Activated naive CD4-positive, alpha-beta T cell treated with anti-CD3 and anti-CD28 coated beads, Interleukin-2, amount 10 ng/mL, durations not matched to agents 7 days and 5 days (primary cell): ENCODE results near the gene DOCK11.
"Not testable (repeated sequence)": the region's sequence is repeated elsewhere in the genome, so short reads cannot be mapped to it uniquely, and the experiment has no call there.

Experiments
- CTCF ChIA-PET: fragments of 350-600 bp; sonication (Branson Sonifier 250); formaldehyde crosslinking; loops from one replicate; lab custom pipeline; 2021; ENCODE audit warnings: antibody characterized with exemption; lab: Charles Lee
- DNase-seq: peaks from one replicate; pipeline ENCODE4 v3.0.0-alpha.2; 2020
- H3K27ac Mint-ChIP-seq: one replicate; pipeline ENCODE4 v1.8.0; 2021; ENCODE audit warnings: mild to moderate bottlenecking, moderate library complexity, mixed read lengths
- H3K27me3 Mint-ChIP-seq: one replicate; pipeline ENCODE4 v1.8.0; 2021; ENCODE audit warnings: mild to moderate bottlenecking, mixed read lengths
- H3K36me3 Mint-ChIP-seq: one replicate; pipeline ENCODE4 v1.8.0; 2021; ENCODE audit warnings: mixed read lengths
- H3K4me1 Mint-ChIP-seq: one replicate; pipeline ENCODE4 v1.8.0; 2021; ENCODE audit warnings: mixed read lengths
- H3K4me3 Mint-ChIP-seq: one replicate; pipeline ENCODE4 v1.8.0; 2021; ENCODE audit warnings: mild to moderate bottlenecking, moderate library complexity, mixed read lengths
- H3K9me3 Mint-ChIP-seq: one replicate; pipeline ENCODE4 v1.8.0; 2021; ENCODE audit warnings: mixed read lengths

The DOCK11 gene

DNA sequence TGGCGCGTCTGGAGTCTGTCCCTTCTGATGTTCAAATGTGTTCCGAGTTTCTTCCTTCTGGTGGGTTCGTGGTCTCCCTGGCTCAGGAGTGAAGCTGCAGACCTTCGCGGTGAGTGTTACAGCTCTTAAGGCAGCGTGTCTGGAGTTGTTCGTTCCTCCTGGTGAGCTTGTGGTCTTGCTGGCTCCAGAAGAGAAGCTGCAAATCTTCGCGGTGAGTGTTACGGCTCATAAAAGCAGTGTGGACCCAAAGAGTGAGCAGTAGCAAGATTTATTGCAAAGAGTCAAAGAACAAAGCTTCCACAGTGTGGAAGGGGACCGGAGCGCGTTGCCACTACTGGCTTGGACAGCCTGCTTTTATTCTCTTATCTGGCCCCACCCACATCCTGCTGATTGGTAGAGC is 220.3 kb downstream of the DOCK11 start:
- H3K9me3 Mint-ChIP-seq, CTCF ChIA-PET, H3K4me1 Mint-ChIP-seq: not testable (repeated sequence)

DNA sequence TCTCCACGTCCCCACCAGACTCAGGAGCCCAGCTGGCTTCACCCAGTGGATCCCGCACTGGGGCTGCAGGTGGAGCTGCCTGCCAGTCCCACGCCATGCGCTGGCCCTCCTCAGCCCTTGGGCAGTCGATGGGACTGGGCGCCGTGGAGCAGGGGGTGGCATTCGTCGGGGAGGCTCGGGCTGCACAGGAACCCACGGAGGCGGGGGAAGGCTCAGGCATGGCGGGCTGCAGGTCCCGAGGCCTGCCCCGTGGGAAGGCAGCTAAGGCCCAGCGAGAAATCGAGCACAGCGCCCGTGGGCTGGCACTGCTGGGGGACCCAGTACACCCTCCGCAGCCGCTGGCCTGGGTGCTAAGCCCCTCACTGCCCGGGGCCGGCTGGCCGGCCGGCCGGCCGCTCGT is 221.2 kb downstream of the DOCK11 start:
- H3K4me3 Mint-ChIP-seq, CTCF ChIA-PET, H3K27me3 Mint-ChIP-seq, H3K36me3 Mint-ChIP-seq, H3K9me3 Mint-ChIP-seq, DNase-seq, H3K27ac Mint-ChIP-seq, H3K4me1 Mint-ChIP-seq: not testable (repeated sequence)

More for the DNA sequence above, 220.3 kb downstream of the DOCK11 start:
- not testable (repeated sequence) for H3K27me3 Mint-ChIP-seq, DNase-seq, H3K4me3 Mint-ChIP-seq, H3K27ac Mint-ChIP-seq, H3K36me3 Mint-ChIP-seq

DNA sequence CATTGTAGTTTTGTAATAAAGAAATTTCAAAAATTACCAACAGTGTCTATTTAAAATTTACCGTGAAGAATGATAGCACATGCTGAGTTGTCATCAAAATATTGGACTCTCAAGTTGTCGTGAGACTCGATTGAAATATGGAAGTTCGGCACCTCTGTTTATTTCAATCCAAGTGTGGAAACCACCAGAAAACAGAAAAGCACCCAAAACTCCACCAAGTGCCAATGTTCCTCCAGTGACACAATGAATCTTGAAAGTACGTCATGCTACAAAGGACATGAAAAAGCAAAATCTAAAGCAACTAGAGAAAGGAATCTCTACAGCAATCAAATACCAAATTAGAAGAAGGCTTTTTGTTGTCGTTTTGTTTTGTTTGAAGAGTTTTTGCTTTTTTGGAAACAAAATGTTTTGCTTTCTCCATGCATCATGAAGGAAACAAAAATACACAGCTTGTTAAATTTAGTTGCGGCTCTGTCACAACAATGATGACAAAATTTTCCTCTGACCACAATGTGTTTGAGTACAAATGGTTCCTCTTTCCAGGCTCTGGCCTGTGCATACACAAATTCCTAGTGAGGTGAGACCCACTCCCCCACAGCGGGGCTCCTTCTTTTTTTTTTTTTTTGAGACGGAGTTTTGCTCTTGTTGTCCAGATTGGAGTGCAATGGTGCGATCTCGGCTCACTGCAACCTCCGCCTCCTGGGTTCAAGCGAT is 222.2 kb downstream of the DOCK11 start:
- peaks cover 4% of the 10 kb centered on the region for H3K27me3 Mint-ChIP-seq
- DNase-seq = no peak
- no peaks in the 10 kb centered on the region for H3K9me3 Mint-ChIP-seq
- CTCF ChIA-PET = no interaction called here
- no peaks in the 10 kb centered on the region for H3K36me3 Mint-ChIP-seq
- H3K4me1 Mint-ChIP-seq = no peaks in the 10 kb centered on the region
- no peak overlapping the region for H3K27ac Mint-ChIP-seq
- H3K4me3 Mint-ChIP-seq = no peak overlapping the region

DNA sequence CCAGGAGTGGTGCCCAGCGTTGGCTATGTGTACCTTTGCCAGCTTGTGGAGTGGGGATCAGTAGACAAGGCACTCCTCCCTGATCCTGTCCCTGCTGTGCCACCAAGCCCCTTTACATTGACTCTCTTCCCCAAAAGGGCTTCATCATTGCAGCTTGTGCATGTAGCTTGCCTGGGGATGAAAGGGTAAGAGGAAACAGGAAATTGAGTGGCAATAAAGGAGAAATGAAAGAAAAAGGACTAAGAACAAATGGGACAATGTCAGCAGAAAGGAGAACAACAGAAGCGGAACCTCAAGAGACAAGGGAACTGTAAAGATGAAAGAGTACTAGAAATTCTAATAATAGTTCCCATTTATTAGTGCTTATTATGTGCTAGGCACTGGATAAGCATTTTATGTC is 223.1 kb downstream of the DOCK11 start:
- H3K36me3 Mint-ChIP-seq = no peaks in the 10 kb centered on the region
- no peaks in the 10 kb centered on the region for H3K9me3 Mint-ChIP-seq
- H3K4me1 Mint-ChIP-seq = no peaks in the 10 kb centered on the region
- H3K27ac Mint-ChIP-seq = no peak overlapping the region
- CTCF ChIA-PET = no interaction called here
- peaks cover 6% of the 10 kb centered on the region for H3K27me3 Mint-ChIP-seq
- no peak for DNase-seq
- H3K4me3 Mint-ChIP-seq = no peak overlapping the region

DNA sequence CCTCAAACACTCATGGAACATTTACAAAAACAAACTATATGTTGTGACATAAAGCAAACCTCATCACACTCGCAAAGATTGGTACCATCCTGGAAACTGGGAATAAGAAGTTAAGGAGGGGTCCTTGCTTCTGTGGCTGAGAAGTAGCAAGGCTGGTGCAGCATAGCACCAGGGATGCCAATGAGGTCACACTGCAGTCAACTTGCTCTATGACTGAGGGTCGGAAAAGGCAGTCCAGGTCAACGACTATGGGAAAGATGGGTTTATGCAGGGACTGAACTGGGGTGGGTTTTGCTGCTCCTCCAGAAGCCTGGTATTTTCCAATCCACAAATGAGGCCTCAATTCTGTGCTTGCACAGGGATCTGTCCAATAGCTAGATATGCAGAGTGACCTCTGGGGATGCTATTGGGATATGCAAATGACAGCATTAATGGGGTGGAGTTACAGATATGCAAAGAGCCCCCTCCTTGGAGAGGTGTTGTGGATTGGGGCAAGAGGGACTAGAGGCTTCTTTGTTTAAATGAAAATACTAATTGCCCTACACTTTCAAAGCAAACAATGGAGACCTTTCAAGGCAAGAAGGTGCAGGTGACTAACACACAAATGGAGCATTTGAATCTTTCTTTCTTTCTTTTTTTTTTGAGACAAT is 224.6 kb downstream of the DOCK11 start:
- DNase-seq = no peak

DNA sequence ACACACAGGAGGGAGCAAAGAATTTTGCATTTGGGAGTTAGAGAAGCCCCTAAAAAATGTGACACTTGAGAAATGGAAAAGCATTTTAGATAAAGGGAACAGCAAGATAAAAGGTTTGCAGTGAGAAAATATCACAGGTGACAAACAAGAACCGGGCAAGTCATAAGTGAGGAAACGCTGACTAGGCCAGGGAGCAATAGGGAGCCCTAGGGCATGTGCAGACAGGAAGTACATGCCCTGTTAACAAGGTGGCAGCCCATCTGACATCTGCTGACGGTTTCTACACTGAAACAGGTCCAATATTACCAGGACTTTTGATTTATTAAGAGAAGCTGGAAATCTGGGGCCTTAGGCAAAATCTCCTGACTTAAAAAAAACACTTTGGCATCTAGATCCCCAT is 227.8 kb downstream of the DOCK11 start:
- Mint-ChIP-seq H3K4me3 (no peak overlapping the region), H3K9me3 (no peaks in the 10 kb centered on the region), H3K4me1 (peaks cover 4% of the 10 kb centered on the region), H3K27ac (no peak overlapping the region), H3K27me3 (peaks cover 33% of the 10 kb centered on the region), H3K36me3 (no peaks in the 10 kb centered on the region)
- no peak for DNase-seq
- CTCF ChIA-PET = no interaction called here

More for the DNA sequence above, 224.6 kb downstream of the DOCK11 start:
- Mint-ChIP-seq H3K4me3 (no peak overlapping the region), H3K36me3 (no peaks in the 10 kb centered on the region), H3K27ac (no peak overlapping the region), H3K9me3 (no peaks in the 10 kb centered on the region), H3K4me1 (no peaks in the 10 kb centered on the region), H3K27me3 (peaks cover 12% of the 10 kb centered on the region)
- CTCF ChIA-PET = no interaction called here

DNA sequence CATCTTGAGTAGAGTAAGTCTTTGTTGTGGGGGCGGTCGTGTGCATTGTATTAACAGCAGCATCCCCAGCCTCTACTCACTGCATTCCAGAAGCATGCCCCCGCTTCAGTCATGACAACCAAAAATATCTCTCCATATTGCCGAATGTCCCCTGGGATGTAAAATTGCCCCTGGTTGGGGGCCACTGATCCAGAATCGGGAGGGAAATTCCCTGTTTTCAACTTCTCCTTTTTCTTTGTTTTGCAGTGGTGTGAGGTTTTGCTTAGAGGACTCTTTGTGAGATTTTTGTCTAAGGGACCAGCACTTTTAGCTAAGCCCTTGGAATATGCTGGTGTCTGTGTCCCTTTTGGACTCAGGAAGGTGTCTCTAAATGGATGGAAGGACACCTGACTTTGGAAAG is 228.8 kb downstream of the DOCK11 start:
- peaks cover 4% of the 10 kb centered on the region for H3K4me1 Mint-ChIP-seq
- no peaks in the 10 kb centered on the region for H3K9me3 Mint-ChIP-seq
- no peak overlapping the region for H3K4me3 Mint-ChIP-seq
- CTCF ChIA-PET = no interaction called here
- peaks cover 38% of the 10 kb centered on the region for H3K27me3 Mint-ChIP-seq
- H3K27ac Mint-ChIP-seq = no peak overlapping the region
- DNase-seq = no peak
- H3K36me3 Mint-ChIP-seq = no peaks in the 10 kb centered on the region

DNA sequence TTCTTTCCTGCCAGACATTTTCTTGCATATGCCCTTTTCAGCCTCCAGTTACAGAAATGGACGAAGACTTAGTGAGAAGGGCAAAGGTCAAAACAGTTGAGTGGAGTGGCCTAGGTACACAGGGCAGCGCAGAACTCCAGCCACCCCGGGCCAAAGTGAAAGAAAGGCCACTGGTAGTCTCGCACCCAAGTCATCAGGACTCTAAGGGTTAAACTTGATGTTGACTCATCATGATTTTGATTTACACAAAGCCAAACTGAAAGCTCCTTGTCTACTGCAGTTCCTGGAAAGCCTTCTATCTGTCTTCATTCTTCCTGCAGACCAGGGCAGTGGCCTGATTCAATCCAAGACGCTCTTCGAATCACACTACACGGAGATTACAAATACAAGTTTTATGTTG is 229.2 kb downstream of the DOCK11 start:
- Mint-ChIP-seq H3K9me3 (no peaks in the 10 kb centered on the region), H3K27me3 (peaks cover 41% of the 10 kb centered on the region), H3K36me3 (no peaks in the 10 kb centered on the region), H3K27ac (no peak overlapping the region), H3K4me1 (peaks cover 4% of the 10 kb centered on the region), H3K4me3 (no peak overlapping the region)
- DNase-seq = no peak
- CTCF ChIA-PET = no interaction called here

DNA sequence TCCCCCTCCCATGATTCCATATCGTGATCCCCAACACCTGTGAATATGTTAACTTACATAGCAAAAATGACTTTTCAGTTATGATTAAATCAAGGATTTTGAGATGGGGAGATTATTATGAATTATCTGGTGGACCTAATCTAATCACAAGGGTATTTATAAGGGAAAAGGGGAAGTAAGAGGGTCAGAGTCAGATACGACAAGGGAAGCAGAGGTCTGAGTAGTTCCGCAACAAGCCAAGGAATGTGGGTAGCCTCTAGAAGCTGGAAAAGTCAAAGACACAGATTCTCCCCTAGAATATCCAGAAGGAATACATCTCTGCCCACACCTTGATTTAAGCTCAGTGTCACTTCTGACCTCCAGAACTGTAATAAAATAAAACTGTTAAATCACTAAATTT is 230.8 kb downstream of the DOCK11 start:
- no peak overlapping the region for H3K27ac Mint-ChIP-seq
- H3K36me3 Mint-ChIP-seq = no peaks in the 10 kb centered on the region
- H3K4me1 Mint-ChIP-seq = peaks cover 4% of the 10 kb centered on the region
- CTCF ChIA-PET = no interaction called here
- H3K27me3 Mint-ChIP-seq = peaks cover 53% of the 10 kb centered on the region
- H3K4me3 Mint-ChIP-seq = peak overlapping the region; percentile 9
- H3K9me3 Mint-ChIP-seq = no peaks in the 10 kb centered on the region
- DNase-seq = no peak

DNA sequence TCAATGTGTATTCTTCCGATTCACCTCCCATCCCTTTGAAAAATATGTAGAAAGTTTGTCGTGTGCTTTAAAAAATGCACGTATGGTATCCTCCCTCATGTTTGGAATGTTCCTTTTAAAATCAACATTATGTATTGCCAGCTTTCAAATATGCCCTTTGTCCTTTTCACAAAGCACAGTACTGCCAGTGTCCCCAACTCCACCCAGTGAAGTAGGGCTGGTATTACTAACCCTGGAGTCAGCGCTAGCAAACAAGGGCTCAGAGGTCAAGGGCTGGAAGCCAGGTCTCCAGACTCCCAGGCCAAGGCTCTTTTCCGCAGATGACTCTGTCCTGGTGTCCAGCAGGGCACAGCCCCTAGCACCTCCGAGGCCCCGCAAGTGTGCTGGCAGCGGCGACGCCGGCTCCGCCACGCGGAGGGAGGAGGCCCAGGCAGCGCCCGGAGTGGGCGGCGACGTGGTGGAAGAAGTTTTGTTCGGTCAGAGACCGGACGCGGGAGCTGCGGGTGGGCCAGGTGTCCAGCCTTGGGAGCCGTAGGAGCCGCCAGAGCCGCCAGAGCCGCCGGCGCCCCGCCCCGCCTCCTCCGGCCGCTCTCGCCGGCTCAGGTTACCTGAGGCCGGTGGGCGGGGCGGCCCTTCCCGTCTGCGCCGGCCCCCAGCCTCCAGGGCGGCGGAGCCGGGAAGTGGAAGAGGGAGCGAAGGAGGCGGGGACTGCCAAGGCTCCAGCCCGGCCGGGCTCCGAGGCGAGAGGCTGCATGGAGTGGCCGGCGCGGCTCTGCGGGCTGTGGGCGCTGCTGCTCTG is 231.5 kb downstream of the DOCK11 start, which contains the start of gene IL13RA1:
TSS of gene IL13RA1 (plus strand) at position 720 of the 799 bp plus-strand sequence. CDS start at position 753, 33 bp downstream.
- Mint-ChIP-seq H3K4me1 (peaks cover 4% of the 10 kb centered on the region), H3K27me3 (peaks cover 53% of the 10 kb centered on the region), H3K4me3 (peak within 1 kb of the TSS; percentile 28), H3K27ac (no peak within 1 kb of the TSS), H3K9me3 (no peaks in the 10 kb centered on the region), H3K36me3 (no peaks in the 10 kb centered on the region)
- peak; percentile 23 for DNase-seq
- CTCF ChIA-PET = no interaction called here

DNA sequence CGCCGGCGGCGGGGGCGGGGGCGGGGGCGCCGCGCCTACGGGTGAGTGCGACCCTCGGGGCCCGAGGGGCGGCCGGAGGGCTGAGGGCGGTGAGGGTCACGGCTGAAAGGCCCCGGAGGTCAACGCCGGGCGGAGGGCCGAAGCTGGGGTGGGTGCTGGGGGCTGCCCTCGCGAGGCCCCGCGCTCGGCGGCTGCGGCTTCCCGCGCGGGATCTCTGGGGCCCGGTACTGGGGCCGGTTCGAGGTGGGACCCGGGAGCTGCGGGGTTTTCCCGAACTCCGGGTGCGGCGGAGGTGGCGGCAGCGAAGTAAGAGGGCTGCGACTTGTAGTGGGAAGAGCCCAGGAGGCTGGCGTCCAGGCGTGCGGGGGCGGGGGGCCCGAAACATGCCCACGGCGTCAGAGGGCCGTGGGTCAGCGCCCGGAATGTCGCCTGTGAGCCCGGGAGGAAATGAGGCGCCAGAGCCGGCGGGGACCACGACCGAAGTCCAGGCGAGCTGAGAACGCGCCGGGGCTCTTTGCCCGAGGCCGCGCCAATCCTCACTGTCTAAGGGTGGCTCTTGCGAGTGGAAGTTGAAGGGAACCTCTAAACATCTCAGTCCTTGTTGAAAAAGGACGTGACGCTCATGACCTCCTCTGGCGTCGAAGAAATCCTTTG is 232.2 kb downstream of the DOCK11 start:
- H3K4me1 Mint-ChIP-seq = peaks cover 4% of the 10 kb centered on the region
- H3K4me3 Mint-ChIP-seq = peak overlapping the region; percentile 28
- no peaks in the 10 kb centered on the region for H3K9me3 Mint-ChIP-seq
- no peaks in the 10 kb centered on the region for H3K36me3 Mint-ChIP-seq
- no peak for DNase-seq
- H3K27ac Mint-ChIP-seq = no peak overlapping the region
- CTCF ChIA-PET = no interaction called here
- peaks cover 53% of the 10 kb centered on the region for H3K27me3 Mint-ChIP-seq

DNA sequence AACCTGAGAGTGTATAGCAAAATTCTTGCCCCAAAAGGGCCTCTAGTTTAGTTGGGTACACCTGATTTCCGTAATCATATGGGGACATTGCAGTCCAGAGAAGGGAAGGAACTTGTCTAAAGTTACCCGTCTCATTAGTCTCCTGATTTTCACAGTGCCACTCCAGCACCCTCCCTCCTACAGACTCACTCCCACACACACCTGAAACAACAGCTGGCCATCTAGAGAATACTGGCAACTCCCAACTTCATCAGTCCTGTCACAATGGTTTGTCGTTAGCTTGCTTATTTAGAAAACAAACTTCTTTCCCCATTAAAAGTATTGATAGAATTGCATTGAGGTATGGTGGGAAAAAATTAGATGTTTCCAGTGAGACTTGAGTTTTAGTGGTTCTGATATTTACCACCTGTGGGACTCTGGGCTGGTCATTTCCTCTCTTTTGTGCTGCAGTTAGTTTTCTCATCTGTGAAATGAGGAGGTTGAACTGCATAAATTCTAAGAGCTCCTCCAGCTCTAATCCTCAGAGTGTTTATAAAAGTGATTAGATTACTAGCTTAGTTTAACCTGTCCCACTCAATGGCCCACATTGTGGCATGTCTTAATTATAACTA is 233.5 kb downstream of the DOCK11 start:
- no peaks in the 10 kb centered on the region for H3K36me3 Mint-ChIP-seq
- no peak for DNase-seq
- H3K4me1 Mint-ChIP-seq = peaks cover 4% of the 10 kb centered on the region
- H3K4me3 Mint-ChIP-seq = no peak overlapping the region
- H3K27me3 Mint-ChIP-seq = peaks cover 49% of the 10 kb centered on the region
- H3K9me3 Mint-ChIP-seq = no peaks in the 10 kb centered on the region
- CTCF ChIA-PET = no interaction called here
- no peak overlapping the region for H3K27ac Mint-ChIP-seq

DNA sequence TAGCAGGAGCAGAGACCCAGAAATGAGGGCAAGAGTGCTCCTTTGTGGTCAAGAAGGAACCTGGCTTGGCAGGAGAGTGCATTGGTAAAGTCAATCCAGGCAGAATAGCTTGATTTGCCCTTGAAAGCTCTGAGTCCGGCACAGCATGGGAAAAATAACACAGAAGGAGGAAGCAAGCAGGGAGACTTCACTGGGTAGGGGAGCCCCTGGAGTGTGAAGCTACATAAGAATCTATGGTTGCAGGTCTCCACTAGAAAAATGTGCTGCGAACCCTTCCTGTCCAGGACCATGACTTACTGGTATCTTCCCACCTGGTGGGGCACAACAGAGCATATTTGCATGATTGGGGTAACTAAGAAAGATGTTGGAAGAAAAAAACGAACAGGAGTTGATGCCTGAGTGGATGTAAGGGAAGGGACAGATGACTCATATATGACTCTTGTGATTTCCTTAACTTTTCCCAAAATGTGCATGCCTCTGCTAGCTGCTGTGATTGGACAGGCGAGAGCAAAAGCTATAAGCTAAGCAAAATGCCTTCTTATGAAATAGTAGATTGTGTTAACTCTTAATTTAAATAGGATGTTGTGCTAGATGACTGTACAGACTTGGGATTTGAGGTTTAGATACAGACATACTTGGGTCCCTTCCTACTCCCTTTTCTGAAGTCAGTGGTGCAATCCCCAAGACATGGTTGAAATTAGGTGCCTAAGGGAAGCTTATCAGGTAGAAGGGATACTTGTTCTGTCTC is 235.1 kb downstream of the DOCK11 start:
- peaks cover 4% of the 10 kb centered on the region for H3K4me1 Mint-ChIP-seq
- H3K27ac Mint-ChIP-seq = no peak overlapping the region
- no peak overlapping the region for H3K4me3 Mint-ChIP-seq
- H3K9me3 Mint-ChIP-seq = no peaks in the 10 kb centered on the region
- peaks cover 49% of the 10 kb centered on the region for H3K27me3 Mint-ChIP-seq
- DNase-seq = no peak
- CTCF ChIA-PET = no interaction called here
- no peaks in the 10 kb centered on the region for H3K36me3 Mint-ChIP-seq
